SK-N-MC (cell line): Measurements from ENCODE around the gene CYP24A1.

Source experiments
- EZH2 ChIP-seq: fragments of 200-600 bp; sonication (generic); IDR thresholded peaks from one replicate; pipeline ENCODE4 v1.6.1; 2017; ENCODE audit warnings: antibody characterized with exemption
- POLR2AphosphoS5 ChIP-seq: IDR thresholded peaks from 2 replicates; pipeline ENCODE4 v1.6.1; 2012; ENCODE audit warnings: mild to moderate bottlenecking, low read depth, low read length, borderline replicate concordance

- no peak for TF ChIP-seq POLR2AphosphoS5
- no peak for TF ChIP-seq EZH2
These were observed 34.9 kb upstream of the CYP24A1 start for GRCh38 chr20:54208548-54209176.
